GM12878 (cell line): Measurements from ENCODE around the gene SINHCAF. TPM values are rescaled to one million over a fixed set of nuclear protein-coding genes. Genes with fewer than 3 reads are reported as not detected.

ENCODE experiments used
- ATAC-seq: fragments of 200-7000 bp; cut with Tn5 transposase; 3 replicates; pipeline ENCODE4 v1.9.1; 2020; ENCODE audit warnings: mild to moderate bottlenecking, moderate library complexity
- BruUV-seq: library from RNA; stranded (reverse); fragments of 400-500 nt; replicated peaks from 2 replicates; lab custom pipeline; 2021; lab: Mats Ljungman, UMichigan
- CTCF ChIA-PET: fragments of 300-600 bp; sonication (Branson Sonifier 250); formaldehyde crosslinking; extraction: SDS; loops from one replicate; lab custom pipeline; 2021; ENCODE audit warnings: inconsistent platforms; lab: Yijun Ruan, JAX
- POLR2A ChIA-PET: fragments of 350-600 bp; formaldehyde crosslinking; extraction: SDS; loops from one replicate; lab custom pipeline; 2021; ENCODE audit warnings: inconsistent platforms; lab: Charles Lee
- RAD21 ChIA-PET: fragments of 300-600 bp; sonication (Branson Sonifier 250); formaldehyde crosslinking; loops from one replicate; lab custom pipeline; 2023; ENCODE audit warnings: antibody characterized with exemption; ENCODE audit not compliant: unreplicated experiment; lab: Charles Lee
- SMC1A ChIA-PET: fragments of 300-600 bp; sonication (Branson Sonifier 250); formaldehyde crosslinking; loops from one replicate; lab custom pipeline; 2023; ENCODE audit not compliant: unreplicated experiment, uncharacterized antibody; lab: Charles Lee
- DNase-seq: peaks from one replicate; pipeline ENCODE4 v3.0.0-alpha.2; 2011; ENCODE audit warnings: low read depth, low spot score
- FAIRE-seq: peaks from 3 replicates; lab custom pipeline; 2011; peaks lifted over from hg19 to GRCh38; lab: Jason Lieb, UNC
- H2AFZ ChIP-seq: 2 replicates; pipeline ENCODE4 v1.6.0; 2011; ENCODE audit warnings: low read depth, low read length, control low read depth; ENCODE audit not compliant: control insufficient read depth
- H3K27ac ChIP-seq: 2 replicates; pipeline ENCODE4 v1.5.1; 2011; ENCODE audit warnings: control low read depth; ENCODE audit not compliant: control insufficient read depth, insufficient read depth
- H3K27me3 ChIP-seq, 2 experiments: replicated peaks in 1 of 2; 2 replicates each; pipeline versions ENCODE4 v1.6.0 to v1.6.1; 2011; ENCODE audit warnings: low read length in 1 of 2; ENCODE audit not compliant: control insufficient read depth in 2 of 2, insufficient read depth in 2 of 2
- H3K36me3 ChIP-seq, 2 experiments: 2 replicates each; pipeline ENCODE4 v1.5.1; 2011; ENCODE audit warnings: low read length in 1 of 2; ENCODE audit not compliant: control insufficient read depth in 2 of 2, insufficient read depth in 2 of 2
- H3K4me1 ChIP-seq: 2 replicates; pipeline ENCODE4 v1.6.1; 2011; ENCODE audit warnings: mild to moderate bottlenecking, low read length, moderate library complexity, mixed read lengths; ENCODE audit not compliant: control insufficient read depth, insufficient read depth
- H3K4me2 ChIP-seq: 2 replicates; pipeline ENCODE4 v1.6.0; 2011; ENCODE audit warnings: control low read depth; ENCODE audit not compliant: control insufficient read depth, insufficient read depth
- H3K4me3 ChIP-seq: fragments of 200-600 bp; sonication (generic); 2 replicates; pipeline ENCODE4 v1.5.1; 2016
- H3K79me2 ChIP-seq: 2 replicates; pipeline ENCODE4 v1.6.0; 2011; ENCODE audit warnings: low read length; ENCODE audit not compliant: control insufficient read depth, insufficient read depth
- H3K9ac ChIP-seq: 2 replicates; pipeline ENCODE4 v1.8.0; 2011; ENCODE audit warnings: low read length, control low read depth, mixed read lengths; ENCODE audit not compliant: control insufficient read depth, insufficient read depth
- H3K9me3 ChIP-seq: replicated peaks from 3 replicates; pipeline ENCODE4 v1.5.1; 2011; ENCODE audit warnings: mild to moderate bottlenecking, low read length; ENCODE audit not compliant: control insufficient read depth, insufficient read depth
- H4K20me1 ChIP-seq: 2 replicates; pipeline ENCODE4 v1.6.0; 2011; ENCODE audit not compliant: control insufficient read depth, insufficient read depth
- ASH2L ChIP-seq: fragments of 300-600, 200-600 bp; sonication (generic); IDR thresholded peaks from 2 replicates; pipeline ENCODE4 v1.6.1; 2017; ENCODE audit warnings: low read depth, mild to moderate bottlenecking, borderline replicate concordance
- ATF2 ChIP-seq: IDR thresholded peaks from 2 replicates; pipeline ENCODE4 v1.6.1; 2012; ENCODE audit warnings: low read length, inconsistent platforms
- BACH1 ChIP-seq: fragments of 450-650 bp; IDR thresholded peaks from 2 replicates; pipeline ENCODE4 v1.6.1; 2017; ENCODE audit warnings: mild to moderate bottlenecking, borderline replicate concordance
- BRCA1 ChIP-seq: IDR thresholded peaks from 2 replicates; pipeline ENCODE4 v1.6.1; 2011; ENCODE audit warnings: low read depth, low read length, improper control_type of control experiment
- CEBPZ ChIP-seq: fragments of 150-350 bp; IDR thresholded peaks from 2 replicates; pipeline ENCODE4 v1.6.1; 2016; ENCODE audit warnings: low read depth, low read length
- CREM ChIP-seq: IDR thresholded peaks from 2 replicates; pipeline ENCODE4 v1.6.1; 2014; ENCODE audit warnings: antibody characterized with exemption, low read depth
- IKZF2 ChIP-seq, 2 experiments: fragments of 450-650 bp; IDR thresholded peaks; 2 replicates each; pipeline ENCODE4 v1.6.1; 2017; ENCODE audit warnings: mild to moderate bottlenecking in 2 of 2, moderate library complexity in 2 of 2
- NFXL1 ChIP-seq: fragments of 450-650 bp; IDR thresholded peaks from 2 replicates; pipeline ENCODE4 v1.6.1; 2017; ENCODE audit warnings: antibody characterized with exemption, mild to moderate bottlenecking, borderline replicate concordance
- ZNF217 ChIP-seq: fragments of 450-650 bp; IDR thresholded peaks from 2 replicates; pipeline ENCODE4 v1.6.1; 2017; ENCODE audit warnings: antibody characterized with exemption, mild to moderate bottlenecking
- WGBS: methylation state at CpG from one replicate; pipeline ENCODE4 v1.1.6; 2016; ENCODE audit warnings: low lambda C conversion rate; ENCODE audit not compliant: insufficient replicate concordance, insufficient coverage; ENCODE audit errors: missing lambda C conversion rate; 5-methylcytosine and 5-hydroxymethylcytosine counted together
- in situ Hi-C: fragments of 300-500 bp; cut with MboI; formaldehyde crosslinking; loops from 9 replicates; pipeline ENCODE4 v1.14.3; 2018; ENCODE audit warnings: mixed read lengths
- intact Hi-C: fragments of 100-400 bp; cut with micrococcal nuclease; formaldehyde crosslinking; loops from one replicate; pipeline ENCODE4 v1.14.2; 2022; ENCODE audit not compliant: unreplicated experiment
- polyA plus RNA-seq, 11 experiments: library from polyadenylated mRNA; depleted of rRNA in 4 of 11; unstranded in 6 of 11; stranded (reverse) in 5 of 11; fragments of >200 nt; fragmentation: Nextera tagmentation in 4 of 11; fragmentation: Illumina TruSeq in 1 of 11; extraction: Ambion mirVana in 4 of 11; extraction: Trizol in 1 of 11; gene quantifications; 1 replicate in 1 of 11; 2 replicates in 10 of 11; pipeline versions ENCODE4 v1.2.1 to v1.2.3, GENCODE V29; 2011 to 2016; ENCODE audit warnings: inconsistent platforms in 2 of 11, missing spikeins in 2 of 11, low read depth in 1 of 11
- total RNA-seq, 4 experiments: library from RNA; depleted of rRNA in 3 of 4; stranded (reverse); fragments of >200 nt in 3 of 4; fragmentation: Illumina TruSeq in 1 of 4; extraction: Trizol in 1 of 4; gene quantifications; 2 replicates each; pipeline versions ENCODE4 v1.2.1 to v1.2.3, GENCODE V29; 2013 to 2021

SINHCAF gene
- total and polyA plus RNA-seq, 10 of the 15 experiments (the other 5 are each of a cell fraction or from before 2014, with no cell fraction given) = 60.4 to 156 (median 90.3) TPM

DNA sequence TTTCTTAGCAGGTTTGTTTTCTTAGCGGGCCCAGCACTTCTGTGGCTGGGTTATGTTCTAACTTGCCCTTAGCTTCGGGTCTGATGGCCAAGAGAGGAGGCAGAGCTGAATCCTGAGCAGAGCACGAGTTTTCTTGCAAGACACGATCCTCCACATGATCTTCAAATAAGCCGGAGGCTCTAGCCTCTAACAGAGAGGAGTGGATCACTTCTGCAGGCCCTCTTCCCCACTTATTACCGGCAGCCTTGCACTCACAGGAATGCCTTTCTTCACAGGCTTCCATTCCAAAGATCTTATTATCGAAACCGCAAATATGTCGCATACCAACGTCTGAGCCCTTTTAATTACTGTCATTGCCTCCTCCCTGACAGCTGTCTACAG is 79.5 kb downstream of the SINHCAF start:
- no peak overlapping the region for H3K4me3 ChIP-seq
- WGBS = 50% methylated on average over 10 of the region's 10 CpGs
- SMC1A ChIA-PET = no interaction called here
- no peak overlapping the region for H3K9ac ChIP-seq
- H4K20me1 ChIP-seq = no peaks in the 10 kb centered on the region
- no TSS peak for BruUV-seq
- no peaks in the 10 kb centered on the region for H3K4me1 ChIP-seq
- RAD21 ChIA-PET = no interaction called here
- TF ChIP-seq BACH1 (no peak), CEBPZ (no peak), BRCA1 (no peak), ZNF217 (no peak), NFXL1 (no peak), CREM (no peak), ATF2 (no peak), ASH2L (no peak), IKZF2 (IDR thresholded peaks at IDR 0.05) (no peak)
- ATAC-seq = no peak
- H3K79me2 ChIP-seq = no peaks in the 10 kb centered on the region
- intact Hi-C loops = no loop called here
- POLR2A ChIA-PET = no interaction called here
- no peak for DNase-seq
- no peak overlapping the region for H3K4me2 ChIP-seq
- no peaks in the 10 kb centered on the region for H3K36me3 ChIP-seq
- no peaks in the 10 kb centered on the region for H3K27me3 ChIP-seq
- H3K9me3 ChIP-seq = no peaks in the 10 kb centered on the region
- in situ Hi-C loops = no loop called here
- FAIRE-seq = no peak
- CTCF ChIA-PET = no interaction called here
- no peak overlapping the region for H2AFZ ChIP-seq
- H3K27ac ChIP-seq = no peak overlapping the region
